GM21619 (cell line): ENCODE results near the gene INPP5A.

Experiments
- ATAC-seq: cut with Tn5 transposase; IDR thresholded peaks from one replicate; pipeline ENCODE4 v1.9.1; 2021; ENCODE audit not compliant: unreplicated experiment

The INPP5A gene

GRCh38 chr10:132685101-132685891 lies 147.7 kb downstream of the INPP5A start:
- no peak for ATAC-seq

- ATAC-seq = no peak
These were observed 148.5 kb downstream of the INPP5A start for GRCh38 chr10:132685921-132686680.

GRCh38 chr10:132687181-132687892 lies 149.8 kb downstream of the INPP5A start:
- no peak for ATAC-seq

- no peak for ATAC-seq
These were observed 150.4 kb downstream of the INPP5A start for GRCh38 chr10:132687893-132688579.

GRCh38 chr10:132688580-132689420 lies 151.2 kb downstream of the INPP5A start:
- no peak for ATAC-seq

GRCh38 chr10:132689721-132690360 lies 152.3 kb downstream of the INPP5A start:
- ATAC-seq = no peak

GRCh38 chr10:132690401-132690800 lies 152.8 kb downstream of the INPP5A start:
- no peak for ATAC-seq

- ATAC-seq = no peak
These were observed 153.4 kb downstream of the INPP5A start for GRCh38 chr10:132690821-132691610.

GRCh38 chr10:132691711-132692153 lies 154.1 kb downstream of the INPP5A start:
- no peak for ATAC-seq

- no peak for ATAC-seq
These were observed 154.7 kb downstream of the INPP5A start for GRCh38 chr10:132692311-132692710.

GRCh38 chr10:132693676-132694075 lies 156.1 kb downstream of the INPP5A start:
- no peak for ATAC-seq

- no peak for ATAC-seq
These were observed 158.6 kb downstream of the INPP5A start for GRCh38 chr10:132696204-132696603.

GRCh38 chr10:132696728-132697577 lies 159.4 kb downstream of the INPP5A start:
- no peak for ATAC-seq

- no peak for ATAC-seq
These were observed 160.1 kb downstream of the INPP5A start for GRCh38 chr10:132697578-132698200.

- ATAC-seq = no peak
These were observed 160.7 kb downstream of the INPP5A start for GRCh38 chr10:132698211-132698751.

- no peak for ATAC-seq
These were observed 161.3 kb downstream of the INPP5A start for GRCh38 chr10:132698761-132699391.
